HEK293 (cell line): ENCODE results near the gene KSR1.

ENCODE experiments used
- PRDM1 ChIP-seq: fragments of 450-650 bp; formaldehyde crosslinking; IDR thresholded peaks from 2 replicates; pipeline ENCODE4; 2016; ENCODE audit warnings: missing biosample characterization, missing genetic modification characterization
- REPIN1 ChIP-seq: fragments of 450-650 bp; formaldehyde crosslinking; IDR thresholded peaks from 2 replicates; pipeline ENCODE4 v1.5.1; 2017; ENCODE audit warnings: missing biosample characterization, missing genetic modification characterization, low read depth
- ZBTB7A ChIP-seq: fragments of 450-650 bp; formaldehyde crosslinking; IDR thresholded peaks from 2 replicates; pipeline ENCODE4 v1.5.1; 2016; ENCODE audit warnings: low read depth, missing biosample characterization, missing genetic modification characterization
- ZBTB8A ChIP-seq: fragments of 450-650 bp; formaldehyde crosslinking; IDR thresholded peaks from 2 replicates; pipeline ENCODE4 v1.5.1; 2016; ENCODE audit warnings: missing biosample characterization, missing genetic modification characterization
- ZNF10 ChIP-seq: fragments of 450-650 bp; formaldehyde crosslinking; IDR thresholded peaks from 2 replicates; pipeline ENCODE4 v1.5.1; 2017; ENCODE audit warnings: missing biosample characterization, missing genetic modification characterization
- ZNF133 ChIP-seq: fragments of 450-650 bp; formaldehyde crosslinking; IDR thresholded peaks from 2 replicates; pipeline ENCODE4 v1.5.1; 2016; ENCODE audit warnings: missing biosample characterization, missing genetic modification characterization
- ZNF214 ChIP-seq: fragments of 450-650 bp; formaldehyde crosslinking; IDR thresholded peaks from 2 replicates; pipeline ENCODE4 v1.5.1; 2017; ENCODE audit warnings: missing biosample characterization, mild to moderate bottlenecking, missing genetic modification characterization, borderline replicate concordance
- ZNF335 ChIP-seq: fragments of 450-650 bp; formaldehyde crosslinking; conservative IDR thresholded peaks from 2 replicates; pipeline ENCODE4 v1.5.1; 2016; ENCODE audit warnings: missing biosample characterization, missing genetic modification characterization
- ZNF433 ChIP-seq: fragments of 450-650 bp; formaldehyde crosslinking; IDR thresholded peaks from 2 replicates; pipeline ENCODE4 v1.5.1; 2016; ENCODE audit warnings: missing biosample characterization, missing genetic modification characterization, low read depth
- ZNF501 ChIP-seq: fragments of 450-650 bp; formaldehyde crosslinking; IDR thresholded peaks from 2 replicates; pipeline ENCODE4 v1.5.1; 2016; ENCODE audit warnings: missing biosample characterization, missing genetic modification characterization
- ZNF560 ChIP-seq: fragments of 450-650 bp; formaldehyde crosslinking; IDR thresholded peaks from 2 replicates; pipeline ENCODE4 v1.5.1; 2017; ENCODE audit warnings: missing biosample characterization, missing genetic modification characterization, borderline replicate concordance
- ZNF561 ChIP-seq: fragments of 450-650 bp; IDR thresholded peaks from 2 replicates; pipeline ENCODE4 v1.5.1; 2018; ENCODE audit warnings: missing biosample characterization, missing genetic modification characterization, borderline replicate concordance
- ZSCAN30 ChIP-seq: fragments of 450-650 bp; IDR thresholded peaks from 2 replicates; pipeline ENCODE4 v1.5.1; 2018; ENCODE audit warnings: missing biosample characterization, mild to moderate bottlenecking, missing genetic modification characterization, moderate library complexity
- TF ChIP-seq, protein P1 (sequence below): fragments of 450-650 bp; formaldehyde crosslinking; IDR thresholded peaks from 2 replicates; pipeline ENCODE4 v1.5.1; 2017; ENCODE audit warnings: missing biosample characterization, missing genetic modification characterization
- TF ChIP-seq, protein P2 (sequence below): fragments of 450-650 bp; formaldehyde crosslinking; IDR thresholded peaks from 2 replicates; pipeline ENCODE4 v1.5.1; 2016; ENCODE audit warnings: missing biosample characterization, missing genetic modification characterization
- TF ChIP-seq, protein P3 (sequence below): fragments of 450-650 bp; formaldehyde crosslinking; IDR thresholded peaks from 2 replicates; pipeline ENCODE4 v1.5.1; 2016; ENCODE audit warnings: missing biosample characterization, missing genetic modification characterization
- TF ChIP-seq, protein P4 (sequence below): fragments of 450-650 bp; IDR thresholded peaks from 2 replicates; pipeline ENCODE4 v1.5.1; 2018; ENCODE audit warnings: missing biosample characterization, missing genetic modification characterization
- TF ChIP-seq, protein P5 (sequence below): fragments of 450-650 bp; formaldehyde crosslinking; IDR thresholded peaks from 2 replicates; pipeline ENCODE4 v1.5.1; 2016; ENCODE audit warnings: missing biosample characterization, missing genetic modification characterization
- TF ChIP-seq, protein P6 (sequence below): fragments of 450-650 bp; formaldehyde crosslinking; IDR thresholded peaks from 2 replicates; pipeline ENCODE4 v1.5.1; 2016; ENCODE audit warnings: missing biosample characterization, missing genetic modification characterization
- TF ChIP-seq, protein P7 (sequence below): fragments of 450-650 bp; formaldehyde crosslinking; IDR thresholded peaks from 2 replicates; pipeline ENCODE4 v1.5.0; 2017; ENCODE audit warnings: missing biosample characterization, missing genetic modification characterization, borderline replicate concordance

The KSR1 gene

DNA sequence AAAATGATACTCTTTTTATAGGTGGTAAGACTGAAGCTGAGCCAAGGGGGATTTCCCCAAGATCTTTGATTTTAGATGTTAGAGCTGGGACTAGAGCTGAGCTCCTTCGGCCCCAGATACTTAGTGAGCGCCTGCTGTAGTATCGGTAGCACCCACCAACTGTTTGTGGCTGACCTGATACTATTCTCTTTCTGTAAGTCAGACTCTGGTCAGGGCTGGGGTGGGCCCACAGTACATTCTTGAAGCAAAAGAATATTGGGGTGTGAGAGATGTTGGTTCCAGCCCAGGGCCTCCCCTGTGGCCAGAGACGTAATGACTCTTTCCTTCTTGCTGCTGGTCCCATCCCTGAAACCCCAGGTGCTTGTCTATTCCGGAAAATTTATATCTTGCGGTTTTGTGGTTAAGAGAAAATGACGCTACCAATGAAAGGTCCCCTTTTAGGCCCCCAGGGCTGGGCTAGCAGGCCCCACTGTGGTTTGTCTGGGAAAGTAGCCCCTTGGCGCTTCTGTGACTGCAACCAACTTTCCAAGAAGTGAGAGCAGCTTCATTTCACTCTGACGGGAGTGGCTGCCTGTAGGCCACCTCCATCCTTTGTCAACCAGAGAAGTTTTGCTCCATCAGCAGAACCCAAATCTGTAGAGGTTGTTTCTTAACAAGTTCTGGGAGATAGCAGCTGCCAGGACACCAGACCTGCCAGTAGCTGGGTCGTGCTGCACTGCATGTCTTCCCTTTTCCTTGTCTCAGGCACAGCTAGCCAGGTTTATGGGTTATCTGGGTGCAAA is 88.3 kb downstream of the KSR1 start (continued):
- TF ChIP-seq, protein P1, sequence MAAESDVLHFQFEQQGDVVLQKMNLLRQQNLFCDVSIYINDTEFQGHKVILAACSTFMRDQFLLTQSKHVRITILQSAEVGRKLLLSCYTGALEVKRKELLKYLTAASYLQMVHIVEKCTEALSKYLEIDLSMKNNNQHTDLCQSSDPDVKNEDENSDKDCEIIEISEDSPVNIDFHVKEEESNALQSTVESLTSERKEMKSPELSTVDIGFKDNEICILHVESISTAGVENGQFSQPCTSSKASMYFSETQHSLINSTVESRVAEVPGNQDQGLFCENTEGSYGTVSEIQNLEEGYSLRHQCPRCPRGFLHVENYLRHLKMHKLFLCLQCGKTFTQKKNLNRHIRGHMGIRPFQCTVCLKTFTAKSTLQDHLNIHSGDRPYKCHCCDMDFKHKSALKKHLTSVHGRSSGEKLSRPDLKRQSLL (tag by site-specific recombination): peak; percentile 75
- TF ChIP-seq, protein P2, sequence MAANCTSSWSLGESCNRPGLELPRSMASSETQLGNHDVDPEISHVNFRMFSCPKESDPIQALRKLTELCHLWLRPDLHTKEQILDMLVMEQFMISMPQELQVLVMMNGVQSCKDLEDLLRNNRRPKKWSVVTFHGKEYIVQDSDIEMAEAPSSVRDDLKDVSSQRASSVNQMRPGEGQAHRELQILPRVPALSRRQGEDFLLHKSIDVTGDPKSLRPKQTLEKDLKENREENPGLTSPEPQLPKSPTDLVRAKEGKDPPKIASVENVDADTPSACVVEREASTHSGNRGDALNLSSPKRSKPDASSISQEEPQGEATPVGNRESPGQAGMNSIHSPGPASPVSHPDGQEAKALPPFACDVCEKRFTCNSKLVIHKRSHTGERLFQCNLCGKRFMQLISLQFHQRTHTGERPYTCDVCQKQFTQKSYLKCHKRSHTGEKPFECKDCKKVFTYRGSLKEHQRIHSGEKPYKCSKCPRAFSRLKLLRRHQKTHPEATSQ: no peak
- TF ChIP-seq ZNF501 (no peak), ZNF560 (tag by site-specific recombination) (no peak), ZNF561 (tag by site-specific recombination) (peak; percentile 65; the same call in 1 of the 2 replicates), ZSCAN30 (no peak), ZNF433 (tag by site-specific recombination) (no peak), ZNF10 (tag by site-specific recombination) (0 out of 2 replicates have a peak, but pooled peaks have one; percentile 10), PRDM1 (tag by site-specific recombination) (peak; percentile 85), ZNF335 (tag by site-specific recombination) (peak; percentile 60), ZNF214 (tag by site-specific recombination) (no peak), ZBTB7A (tag by site-specific recombination) (no peak), ZBTB8A (tag by site-specific recombination) (peak; percentile 70), REPIN1 (tag by site-specific recombination) (no peak), ZNF133 (tag by site-specific recombination) (no peak)
- TF ChIP-seq, protein P3, sequence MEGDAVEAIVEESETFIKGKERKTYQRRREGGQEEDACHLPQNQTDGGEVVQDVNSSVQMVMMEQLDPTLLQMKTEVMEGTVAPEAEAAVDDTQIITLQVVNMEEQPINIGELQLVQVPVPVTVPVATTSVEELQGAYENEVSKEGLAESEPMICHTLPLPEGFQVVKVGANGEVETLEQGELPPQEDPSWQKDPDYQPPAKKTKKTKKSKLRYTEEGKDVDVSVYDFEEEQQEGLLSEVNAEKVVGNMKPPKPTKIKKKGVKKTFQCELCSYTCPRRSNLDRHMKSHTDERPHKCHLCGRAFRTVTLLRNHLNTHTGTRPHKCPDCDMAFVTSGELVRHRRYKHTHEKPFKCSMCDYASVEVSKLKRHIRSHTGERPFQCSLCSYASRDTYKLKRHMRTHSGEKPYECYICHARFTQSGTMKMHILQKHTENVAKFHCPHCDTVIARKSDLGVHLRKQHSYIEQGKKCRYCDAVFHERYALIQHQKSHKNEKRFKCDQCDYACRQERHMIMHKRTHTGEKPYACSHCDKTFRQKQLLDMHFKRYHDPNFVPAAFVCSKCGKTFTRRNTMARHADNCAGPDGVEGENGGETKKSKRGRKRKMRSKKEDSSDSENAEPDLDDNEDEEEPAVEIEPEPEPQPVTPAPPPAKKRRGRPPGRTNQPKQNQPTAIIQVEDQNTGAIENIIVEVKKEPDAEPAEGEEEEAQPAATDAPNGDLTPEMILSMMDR (tag by site-specific recombination): no peak
- TF ChIP-seq, protein P4, sequence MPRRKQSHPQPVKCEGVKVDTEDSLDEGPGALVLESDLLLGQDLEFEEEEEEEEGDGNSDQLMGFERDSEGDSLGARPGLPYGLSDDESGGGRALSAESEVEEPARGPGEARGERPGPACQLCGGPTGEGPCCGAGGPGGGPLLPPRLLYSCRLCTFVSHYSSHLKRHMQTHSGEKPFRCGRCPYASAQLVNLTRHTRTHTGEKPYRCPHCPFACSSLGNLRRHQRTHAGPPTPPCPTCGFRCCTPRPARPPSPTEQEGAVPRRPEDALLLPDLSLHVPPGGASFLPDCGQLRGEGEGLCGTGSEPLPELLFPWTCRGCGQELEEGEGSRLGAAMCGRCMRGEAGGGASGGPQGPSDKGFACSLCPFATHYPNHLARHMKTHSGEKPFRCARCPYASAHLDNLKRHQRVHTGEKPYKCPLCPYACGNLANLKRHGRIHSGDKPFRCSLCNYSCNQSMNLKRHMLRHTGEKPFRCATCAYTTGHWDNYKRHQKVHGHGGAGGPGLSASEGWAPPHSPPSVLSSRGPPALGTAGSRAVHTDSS: no peak
- TF ChIP-seq, protein P5, sequence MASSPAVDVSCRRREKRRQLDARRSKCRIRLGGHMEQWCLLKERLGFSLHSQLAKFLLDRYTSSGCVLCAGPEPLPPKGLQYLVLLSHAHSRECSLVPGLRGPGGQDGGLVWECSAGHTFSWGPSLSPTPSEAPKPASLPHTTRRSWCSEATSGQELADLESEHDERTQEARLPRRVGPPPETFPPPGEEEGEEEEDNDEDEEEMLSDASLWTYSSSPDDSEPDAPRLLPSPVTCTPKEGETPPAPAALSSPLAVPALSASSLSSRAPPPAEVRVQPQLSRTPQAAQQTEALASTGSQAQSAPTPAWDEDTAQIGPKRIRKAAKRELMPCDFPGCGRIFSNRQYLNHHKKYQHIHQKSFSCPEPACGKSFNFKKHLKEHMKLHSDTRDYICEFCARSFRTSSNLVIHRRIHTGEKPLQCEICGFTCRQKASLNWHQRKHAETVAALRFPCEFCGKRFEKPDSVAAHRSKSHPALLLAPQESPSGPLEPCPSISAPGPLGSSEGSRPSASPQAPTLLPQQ (tag by site-specific recombination): peak; percentile 96
- TF ChIP-seq, protein P6, sequence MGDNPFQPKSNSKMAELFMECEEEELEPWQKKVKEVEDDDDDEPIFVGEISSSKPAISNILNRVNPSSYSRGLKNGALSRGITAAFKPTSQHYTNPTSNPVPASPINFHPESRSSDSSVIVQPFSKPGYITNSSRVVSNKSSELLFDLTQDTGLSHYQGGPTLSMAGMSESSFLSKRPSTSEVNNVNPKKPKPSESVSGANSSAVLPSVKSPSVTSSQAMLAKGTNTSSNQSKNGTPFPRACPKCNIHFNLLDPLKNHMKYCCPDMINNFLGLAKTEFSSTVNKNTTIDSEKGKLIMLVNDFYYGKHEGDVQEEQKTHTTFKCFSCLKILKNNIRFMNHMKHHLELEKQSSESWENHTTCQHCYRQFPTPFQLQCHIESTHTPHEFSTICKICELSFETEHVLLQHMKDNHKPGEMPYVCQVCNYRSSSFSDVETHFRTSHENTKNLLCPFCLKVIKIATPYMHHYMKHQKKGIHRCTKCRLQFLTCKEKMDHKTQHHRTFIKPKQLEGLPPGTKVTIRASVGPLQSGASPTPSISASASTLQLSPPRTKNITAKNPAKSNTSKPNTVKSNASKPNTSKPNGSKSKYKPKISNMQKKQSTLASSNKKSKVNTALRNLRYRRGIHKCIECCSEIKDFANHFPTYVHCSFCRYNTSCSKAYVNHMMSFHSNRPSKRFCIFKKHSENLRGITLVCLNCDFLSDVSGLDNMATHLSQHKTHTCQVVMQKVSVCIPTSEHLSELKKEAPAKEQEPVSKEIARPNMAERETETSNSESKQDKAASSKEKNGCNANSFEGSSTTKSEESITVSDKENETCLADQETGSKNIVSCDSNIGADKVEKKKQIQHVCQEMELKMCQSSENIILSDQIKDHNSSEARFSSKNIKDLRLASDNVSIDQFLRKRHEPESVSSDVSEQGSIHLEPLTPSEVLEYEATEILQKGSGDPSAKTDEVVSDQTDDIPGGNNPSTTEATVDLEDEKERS (tag by site-specific recombination): no peak
- TF ChIP-seq, protein P7, sequence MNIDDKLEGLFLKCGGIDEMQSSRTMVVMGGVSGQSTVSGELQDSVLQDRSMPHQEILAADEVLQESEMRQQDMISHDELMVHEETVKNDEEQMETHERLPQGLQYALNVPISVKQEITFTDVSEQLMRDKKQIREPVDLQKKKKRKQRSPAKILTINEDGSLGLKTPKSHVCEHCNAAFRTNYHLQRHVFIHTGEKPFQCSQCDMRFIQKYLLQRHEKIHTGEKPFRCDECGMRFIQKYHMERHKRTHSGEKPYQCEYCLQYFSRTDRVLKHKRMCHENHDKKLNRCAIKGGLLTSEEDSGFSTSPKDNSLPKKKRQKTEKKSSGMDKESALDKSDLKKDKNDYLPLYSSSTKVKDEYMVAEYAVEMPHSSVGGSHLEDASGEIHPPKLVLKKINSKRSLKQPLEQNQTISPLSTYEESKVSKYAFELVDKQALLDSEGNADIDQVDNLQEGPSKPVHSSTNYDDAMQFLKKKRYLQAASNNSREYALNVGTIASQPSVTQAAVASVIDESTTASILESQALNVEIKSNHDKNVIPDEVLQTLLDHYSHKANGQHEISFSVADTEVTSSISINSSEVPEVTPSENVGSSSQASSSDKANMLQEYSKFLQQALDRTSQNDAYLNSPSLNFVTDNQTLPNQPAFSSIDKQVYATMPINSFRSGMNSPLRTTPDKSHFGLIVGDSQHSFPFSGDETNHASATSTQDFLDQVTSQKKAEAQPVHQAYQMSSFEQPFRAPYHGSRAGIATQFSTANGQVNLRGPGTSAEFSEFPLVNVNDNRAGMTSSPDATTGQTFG: no peak
